Measurements from ENCODE around the gene ZNF582.

Gene ZNF582

DNA sequence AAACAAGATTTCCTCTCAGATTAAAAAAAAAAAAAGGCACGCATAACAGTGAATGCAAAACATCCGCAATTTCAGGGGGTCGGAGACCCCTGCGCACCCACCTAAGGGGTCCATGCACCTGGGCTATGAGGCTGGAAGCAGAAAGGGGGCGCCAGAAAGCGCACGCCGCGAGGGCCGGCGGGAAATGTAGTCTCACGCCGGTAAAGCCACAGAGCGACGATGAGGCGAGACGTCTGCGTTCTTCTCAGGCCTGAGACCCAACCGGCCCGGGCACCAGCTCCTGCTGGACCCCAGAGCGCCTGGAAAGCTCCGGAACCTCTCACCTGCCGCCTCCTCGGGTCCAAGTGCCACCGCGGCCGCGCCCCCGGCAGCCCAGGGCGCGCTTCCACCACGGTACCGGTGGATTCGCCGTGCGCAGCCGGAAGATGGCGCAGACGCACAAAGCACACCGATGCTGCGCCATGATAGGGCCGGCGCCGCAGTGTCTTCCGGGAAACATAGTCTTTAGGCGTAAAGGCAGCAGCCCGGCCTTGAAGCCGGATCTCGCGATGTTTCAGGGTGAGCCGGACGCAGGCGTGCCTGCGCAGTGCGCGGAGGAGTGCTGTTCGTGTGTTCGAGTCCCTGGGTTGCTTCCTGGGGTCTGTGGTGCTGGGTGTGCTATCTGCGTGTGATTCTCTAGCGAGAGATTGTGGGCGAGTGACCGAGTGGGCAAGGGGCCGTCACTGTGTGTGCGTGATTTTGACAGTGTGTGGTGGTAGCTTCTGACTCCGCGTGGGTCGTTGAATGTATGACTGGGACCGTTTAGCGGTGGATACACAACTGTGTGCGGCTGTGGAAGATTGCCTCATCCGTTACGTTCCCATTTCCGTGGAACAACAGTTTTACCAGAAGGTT is at the start of gene ZNF582:
ZNF582 (minus strand) TSS at position 416 of the 894 bp plus-strand sequence. CDS start 1,782 bp downstream, outside the sequence.
- peak; percentile 57 for DNase-seq

- no peak for DNase-seq
Measured at GRCh38 chr19:56441206-56441792, 48.0 kb upstream of the ZNF582 start.

DNA sequence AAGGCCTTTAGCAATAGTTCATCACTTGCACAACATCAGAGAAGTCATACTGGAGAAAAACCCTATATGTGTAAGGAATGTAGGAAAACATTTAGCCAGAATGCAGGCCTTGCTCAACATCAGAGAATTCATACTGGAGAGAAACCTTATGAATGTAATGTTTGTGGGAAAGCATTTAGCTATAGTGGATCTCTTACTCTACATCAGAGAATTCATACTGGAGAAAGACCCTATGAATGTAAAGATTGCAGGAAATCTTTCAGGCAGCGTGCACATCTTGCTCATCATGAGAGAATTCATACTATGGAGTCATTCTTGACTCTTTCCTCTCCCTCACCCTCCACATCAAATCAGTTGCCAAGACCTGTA is 30.6 kb upstream of the ZNF582 start:
- no peak for DNase-seq

DNA sequence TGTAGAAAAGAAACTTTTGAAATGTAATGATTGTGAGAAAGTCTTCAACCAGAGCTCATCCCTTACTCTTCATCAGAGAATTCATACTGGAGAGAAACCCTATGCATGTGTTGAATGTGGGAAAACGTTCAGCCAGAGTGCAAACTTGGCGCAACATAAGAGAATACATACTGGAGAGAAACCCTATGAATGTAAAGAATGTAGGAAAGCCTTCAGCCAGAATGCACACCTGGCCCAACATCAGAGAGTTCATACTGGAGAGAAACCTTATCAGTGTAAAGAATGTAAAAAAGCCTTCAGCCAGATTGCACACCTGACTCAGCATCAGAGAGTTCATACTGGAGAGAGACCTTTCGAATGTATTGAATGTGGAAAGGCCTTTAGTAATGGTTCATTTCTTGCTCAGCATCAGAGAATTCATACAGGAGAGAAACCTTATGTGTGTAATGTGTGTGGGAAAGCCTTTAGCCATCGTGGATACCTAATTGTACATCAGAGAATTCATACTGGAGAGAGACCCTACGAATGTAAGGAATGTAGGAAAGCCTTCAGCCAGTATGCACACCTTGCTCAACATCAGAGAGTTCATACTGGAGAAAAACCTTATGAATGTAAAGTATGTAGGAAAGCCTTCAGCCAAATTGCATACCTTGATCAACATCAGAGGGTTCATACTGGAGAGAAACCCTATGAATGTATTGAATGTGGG is 30.1 kb upstream of the ZNF582 start:
- no peak for DNase-seq

GRCh38 chr19:56405062-56405461 is 11.7 kb upstream of the ZNF582 start:
- DNase-seq = no peak

- DNase-seq = no peak
Measured at GRCh38 chr19:56404705-56405056, 11.3 kb upstream of the ZNF582 start.

GRCh38 chr19:56403764-56404704 is 10.7 kb upstream of the ZNF582 start, which contains the start of gene ZNF583:
TSS of gene ZNF583 (plus strand) at chr19:56404332. CDS start at chr19:56407115, 2,783 bp downstream.
- peak; percentile 10 for DNase-seq

GRCh38 chr19:56403261-56403660 is 9.9 kb upstream of the ZNF582 start:
- no peak for DNase-seq

DNA sequence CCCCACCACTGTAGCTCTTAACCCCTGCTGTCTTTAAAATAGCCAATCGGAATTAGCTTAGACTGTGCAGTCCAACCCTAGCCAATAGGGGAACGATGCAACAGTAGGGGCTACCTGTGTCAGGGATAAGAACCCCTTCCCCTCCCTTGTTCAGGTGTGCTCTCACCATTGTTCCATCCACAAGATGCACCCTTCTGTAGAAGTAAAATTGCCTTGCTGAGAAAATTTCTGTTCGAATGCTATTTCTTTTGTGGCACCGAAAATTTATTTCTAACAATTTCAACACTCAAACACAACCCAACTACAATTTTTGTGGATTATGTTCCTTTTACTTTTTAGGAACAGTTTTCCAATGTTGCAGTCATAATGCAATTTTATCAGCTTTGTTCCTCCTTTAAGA is 7.2 kb upstream of the ZNF582 start:
- no peak for DNase-seq

DNA sequence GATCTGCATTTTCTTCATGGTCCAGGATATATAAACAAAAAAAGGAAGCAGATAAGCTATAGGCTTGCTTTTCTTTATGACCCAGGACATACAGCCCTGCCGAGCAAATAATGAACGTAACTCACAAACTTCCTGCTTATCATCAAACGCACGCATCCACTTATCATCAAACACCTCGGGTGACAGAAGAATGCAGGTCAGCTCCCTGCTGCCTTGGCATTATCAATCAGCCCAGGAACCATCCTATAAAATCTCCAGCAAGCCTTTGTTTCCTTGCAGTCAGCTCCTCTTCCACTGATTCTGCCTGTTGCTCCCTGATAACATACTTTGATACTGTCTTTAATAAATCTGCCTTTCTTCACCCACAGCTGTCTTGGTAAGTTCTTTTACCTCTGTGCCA is 5.5 kb upstream of the ZNF582 start:
- DNase-seq = no peak

- no peak for DNase-seq
Measured at GRCh38 chr19:56383826-56384605, 9.3 kb downstream of the ZNF582 start.

- DNase-seq = no peak
Measured at GRCh38 chr19:56377105-56377924, 16.0 kb downstream of the ZNF582 start.

DNA sequence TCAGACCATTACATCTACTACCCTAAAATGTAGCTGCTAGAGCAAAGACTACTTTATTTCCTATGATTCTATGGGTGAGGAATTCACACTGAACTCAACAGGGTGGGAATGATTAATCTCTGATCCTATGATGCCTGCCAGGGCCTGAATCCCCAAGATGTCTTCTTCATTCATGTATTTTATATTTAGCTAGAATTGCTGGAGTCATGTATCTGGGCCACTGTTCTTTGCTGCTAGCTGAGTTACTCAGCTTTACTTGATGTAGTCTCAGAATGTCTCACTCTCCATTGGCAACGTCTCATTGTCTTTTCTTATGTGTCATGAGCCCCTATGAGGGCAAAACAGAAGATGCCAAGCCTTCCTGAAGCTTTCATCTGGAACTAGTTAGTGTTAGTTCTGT is 21.1 kb downstream of the ZNF582 start:
- DNase-seq = no peak

DNA sequence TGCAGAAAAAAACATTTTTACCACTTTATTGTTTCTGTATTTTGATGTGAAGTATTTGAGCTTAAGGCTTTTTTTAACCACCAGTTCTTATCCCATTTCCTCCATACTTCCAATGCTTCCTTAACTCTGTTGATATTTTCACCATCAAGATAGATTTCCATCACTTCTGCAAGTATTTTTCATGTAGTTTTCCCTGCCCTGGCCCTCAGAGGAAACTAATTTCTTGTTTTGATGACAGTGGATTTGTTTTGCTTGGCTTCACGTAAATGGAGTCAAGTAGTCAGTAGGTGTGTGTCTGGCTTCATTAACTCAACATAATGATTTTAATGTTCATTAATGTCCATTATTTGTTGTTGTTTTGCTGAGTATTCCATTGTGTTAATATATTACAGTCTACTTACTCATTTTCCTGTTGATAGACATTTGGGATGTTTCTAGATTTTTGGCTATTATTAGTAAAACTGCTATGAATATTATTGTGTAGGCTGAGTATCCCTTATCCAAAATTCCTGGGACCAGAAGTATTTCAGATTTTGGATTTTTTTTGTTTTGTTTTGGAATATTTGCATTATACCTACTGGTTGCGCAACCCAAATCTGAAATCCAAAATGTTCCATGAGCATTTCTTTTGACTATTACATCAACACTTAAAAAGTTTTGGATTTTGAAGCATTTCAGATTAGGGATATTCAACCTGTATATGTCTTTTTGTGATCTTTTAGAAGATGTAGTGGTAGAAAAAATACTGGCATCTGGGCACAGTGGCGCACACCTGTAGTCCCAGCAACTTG is 23.3 kb downstream of the ZNF582 start:
- no peak for DNase-seq

- peak; percentile 75 for DNase-seq
Measured at GRCh38 chr19:56367829-56368711, 25.3 kb downstream of the ZNF582 start.

DNA sequence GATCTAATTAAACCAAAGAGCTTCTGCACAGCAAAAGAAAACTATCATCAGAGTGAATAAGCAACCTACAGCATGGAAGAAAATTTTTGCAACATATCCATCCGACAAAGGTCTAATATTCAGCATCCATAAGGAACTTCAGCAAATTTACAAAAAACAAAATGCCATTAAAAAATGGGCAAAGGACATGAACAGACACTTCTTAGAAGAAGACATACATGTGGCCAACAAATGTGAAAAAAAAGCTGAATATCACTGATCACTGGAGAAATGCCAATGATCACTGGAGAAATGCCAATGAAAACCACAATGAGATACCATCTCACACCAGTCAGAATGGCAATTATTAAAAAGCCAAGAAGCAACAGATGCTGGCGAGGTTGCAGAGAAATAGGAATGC is 32.5 kb downstream of the ZNF582 start:
- DNase-seq = no peak

- DNase-seq = no peak
Measured at GRCh38 chr19:56356944-56357343, 36.4 kb downstream of the ZNF582 start.

GRCh38 chr19:56355517-56355916 is 37.8 kb downstream of the ZNF582 start:
- no peak for DNase-seq

DNA sequence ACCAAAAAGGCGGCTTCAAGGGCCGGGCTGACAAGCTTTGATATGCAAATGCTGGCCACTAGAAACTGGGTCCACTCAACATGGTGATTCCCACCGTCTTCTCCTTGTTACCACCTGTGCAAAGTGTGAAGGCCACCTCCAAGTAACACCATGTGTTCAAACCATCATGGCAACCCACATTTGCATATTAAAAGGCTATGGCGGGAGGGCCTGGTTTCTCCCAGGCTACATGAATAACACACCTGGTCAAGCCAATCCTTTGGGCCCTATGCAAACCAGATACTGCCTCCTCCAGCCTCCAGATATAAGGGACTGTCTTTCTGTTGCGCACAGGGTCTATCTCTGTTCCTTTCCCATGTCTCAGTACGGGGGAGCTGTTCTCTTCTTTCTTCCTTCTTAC is 42.1 kb downstream of the ZNF582 start:
- no peak for DNase-seq
